ENCODE results near the gene FBXO34.

Gene FBXO34, protein sequence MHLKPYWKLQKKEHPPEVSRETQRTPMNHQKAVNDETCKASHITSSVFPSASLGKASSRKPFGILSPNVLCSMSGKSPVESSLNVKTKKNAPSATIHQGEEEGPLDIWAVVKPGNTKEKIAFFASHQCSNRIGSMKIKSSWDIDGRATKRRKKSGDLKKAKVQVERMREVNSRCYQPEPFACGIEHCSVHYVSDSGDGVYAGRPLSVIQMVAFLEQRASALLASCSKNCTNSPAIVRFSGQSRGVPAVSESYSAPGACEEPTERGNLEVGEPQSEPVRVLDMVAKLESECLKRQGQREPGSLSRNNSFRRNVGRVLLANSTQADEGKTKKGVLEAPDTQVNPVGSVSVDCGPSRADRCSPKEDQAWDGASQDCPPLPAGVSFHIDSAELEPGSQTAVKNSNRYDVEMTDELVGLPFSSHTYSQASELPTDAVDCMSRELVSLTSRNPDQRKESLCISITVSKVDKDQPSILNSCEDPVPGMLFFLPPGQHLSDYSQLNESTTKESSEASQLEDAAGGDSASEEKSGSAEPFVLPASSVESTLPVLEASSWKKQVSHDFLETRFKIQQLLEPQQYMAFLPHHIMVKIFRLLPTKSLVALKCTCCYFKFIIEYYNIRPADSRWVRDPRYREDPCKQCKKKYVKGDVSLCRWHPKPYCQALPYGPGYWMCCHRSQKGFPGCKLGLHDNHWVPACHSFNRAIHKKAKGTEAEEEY

GRCh38 chr14:55270832-55271571 lies at the start of gene FBXO34:
TSS of gene FBXO34 (plus strand) at chr14:55271421. CDS start at chr14:55350391, 78,970 bp downstream.
- DNase-seq (ENCODE audit: low spot score) = peak; percentile 98

- DNase-seq (ENCODE audit: low spot score) = no peak
Measured at GRCh38 chr14:55221968-55222367, 49.3 kb upstream of the FBXO34 start.

- DNase-seq (ENCODE audit: low spot score) = no peak
Measured at GRCh38 chr14:55223364-55223763, 47.9 kb upstream of the FBXO34 start.

DNA sequence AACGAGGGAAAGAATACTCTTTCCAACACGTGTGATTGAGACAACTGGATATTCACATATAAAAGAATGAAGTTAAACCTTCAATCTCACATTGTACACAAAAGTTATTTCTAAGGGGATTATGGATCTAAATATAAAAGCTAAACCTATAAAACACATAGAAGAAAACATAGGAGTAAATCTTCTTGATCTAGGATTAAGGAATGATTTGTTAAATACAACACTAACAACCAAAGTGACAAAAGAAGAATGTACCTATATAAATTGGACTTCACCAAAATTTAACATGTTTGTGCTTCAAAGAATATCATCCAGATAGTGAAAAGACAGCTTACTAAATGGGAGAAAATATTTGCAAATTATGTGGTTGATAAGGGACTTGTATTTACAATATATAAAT lies 43.0 kb upstream of the FBXO34 start:
- no peak for DNase-seq (ENCODE audit: low spot score)

DNA sequence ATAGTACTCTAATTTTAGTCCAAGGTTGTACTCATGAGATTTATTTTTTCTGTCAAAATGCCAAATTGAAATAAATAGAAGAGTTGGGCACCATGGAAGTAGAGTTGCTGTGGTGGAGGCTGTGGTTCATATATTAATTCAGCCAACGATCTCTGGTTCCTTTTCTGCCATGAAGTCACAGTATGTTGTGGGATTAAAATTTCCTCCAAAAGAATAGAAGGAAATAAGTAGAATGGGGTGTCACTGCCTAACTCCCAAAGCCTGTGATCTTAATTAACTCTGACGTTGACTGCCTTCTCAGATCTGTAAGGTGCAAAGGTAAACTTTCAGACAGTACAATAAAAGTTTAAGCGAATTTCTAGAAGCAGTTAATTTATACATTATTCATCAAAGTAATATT lies 37.6 kb upstream of the FBXO34 start:
- no peak for DNase-seq (ENCODE audit: low spot score)

- no peak for DNase-seq (ENCODE audit: low spot score)
Measured at GRCh38 chr14:55238019-55238680, 33.1 kb upstream of the FBXO34 start.

- DNase-seq (ENCODE audit: low spot score) = no peak
Measured at GRCh38 chr14:55239320-55239719, 31.9 kb upstream of the FBXO34 start.

DNA sequence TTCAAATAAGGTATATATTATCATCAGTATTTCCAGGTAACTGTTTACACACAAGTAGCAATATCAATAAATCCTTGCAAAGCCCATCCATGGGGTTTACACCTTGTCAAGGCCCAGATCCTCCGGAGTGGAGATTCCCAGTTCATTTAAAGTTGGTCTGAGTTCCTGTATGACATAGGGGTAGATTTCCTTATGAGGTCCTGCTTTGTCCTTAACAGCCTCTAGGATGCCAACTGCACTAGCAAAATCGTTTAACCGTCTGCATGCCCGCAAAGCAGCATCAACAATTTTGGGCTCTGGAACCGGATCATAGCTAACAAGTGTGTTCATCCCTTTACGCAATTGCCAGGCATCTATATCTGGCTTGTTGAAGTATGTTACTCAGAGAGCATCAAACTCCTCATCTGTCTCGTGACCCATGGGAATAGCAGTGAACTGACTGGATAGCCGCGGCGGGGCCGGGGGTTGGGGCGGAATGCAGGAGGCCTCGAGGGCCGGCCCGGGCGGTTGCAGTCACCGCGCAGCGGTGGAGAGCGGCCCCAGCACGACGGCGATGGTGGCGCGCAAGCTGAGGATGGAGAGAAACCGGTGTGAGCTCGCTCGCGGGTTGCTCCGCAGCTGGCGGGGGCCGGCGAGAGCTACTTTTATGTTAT lies 30.6 kb upstream of the FBXO34 start:
- no peak for DNase-seq (ENCODE audit: low spot score)

GRCh38 chr14:55241673-55242072 lies 29.5 kb upstream of the FBXO34 start:
- no peak for DNase-seq (ENCODE audit: low spot score)

- DNase-seq (ENCODE audit: low spot score) = no peak
Measured at GRCh38 chr14:55243386-55243785, 27.8 kb upstream of the FBXO34 start.

- DNase-seq (ENCODE audit: low spot score) = no peak
Measured at GRCh38 chr14:55243813-55244212, 27.4 kb upstream of the FBXO34 start.

- peak; percentile 41 for DNase-seq (ENCODE audit: low spot score)
Measured at GRCh38 chr14:55245657-55246268, 25.5 kb upstream of the FBXO34 start.

DNA sequence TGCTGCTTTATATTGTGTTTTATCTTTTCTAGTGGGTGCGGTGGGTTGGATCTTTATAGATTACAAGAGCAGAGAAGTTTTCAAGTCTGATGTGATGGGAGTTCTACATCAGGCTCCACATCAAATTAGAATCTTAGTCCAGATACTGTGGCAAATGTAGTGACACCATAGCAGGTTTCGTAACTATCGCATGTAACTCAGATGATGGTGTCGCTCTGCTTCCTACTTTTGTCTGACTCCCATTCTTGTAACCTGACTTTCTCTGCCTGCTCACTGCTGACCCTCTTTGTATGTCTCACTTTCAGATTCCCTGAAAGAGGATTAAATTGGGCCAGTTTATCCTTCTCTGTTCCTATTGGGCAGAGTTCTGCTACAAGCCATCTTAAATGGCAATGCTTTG lies 22.8 kb upstream of the FBXO34 start:
- DNase-seq (ENCODE audit: low spot score) = no peak

GRCh38 chr14:55249423-55249822 lies 21.8 kb upstream of the FBXO34 start:
- DNase-seq (ENCODE audit: low spot score) = no peak

DNA sequence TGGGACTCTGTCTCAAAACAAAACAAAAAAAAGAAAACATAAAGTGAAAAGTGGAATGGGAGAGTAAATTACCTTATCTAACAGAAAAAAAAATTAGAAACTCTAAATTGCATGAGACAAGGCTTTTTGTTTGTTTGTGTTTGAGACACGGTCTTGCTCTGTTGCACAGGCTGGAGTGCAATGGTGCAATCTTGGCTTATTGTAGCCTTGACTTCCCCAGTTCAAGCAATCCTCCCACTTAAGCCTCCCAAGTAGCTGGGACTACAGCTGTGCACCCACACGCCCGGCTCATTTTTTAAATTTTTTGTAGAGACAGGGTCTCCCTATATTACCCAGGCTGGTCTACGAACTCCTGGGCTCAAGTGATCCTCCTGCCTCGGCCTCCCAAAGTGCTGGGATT lies 17.9 kb upstream of the FBXO34 start:
- DNase-seq (ENCODE audit: low spot score) = no peak

- no peak for DNase-seq (ENCODE audit: low spot score)
Measured at GRCh38 chr14:55254581-55254980, 16.6 kb upstream of the FBXO34 start.

GRCh38 chr14:55255979-55256378 lies 15.2 kb upstream of the FBXO34 start:
- no peak for DNase-seq (ENCODE audit: low spot score)

- DNase-seq (ENCODE audit: low spot score) = no peak
Measured at GRCh38 chr14:55256586-55256985, 14.6 kb upstream of the FBXO34 start.

- DNase-seq (ENCODE audit: low spot score) = no peak
Measured at GRCh38 chr14:55265197-55265596, 6.0 kb upstream of the FBXO34 start.

GRCh38 chr14:55267820-55268219 lies 3.4 kb upstream of the FBXO34 start:
- DNase-seq (ENCODE audit: low spot score) = no peak
